GM18517 (cell line): ENCODE data around the gene ZNF865.

ENCODE experiments used
- ATAC-seq: cut with Tn5 transposase; IDR thresholded peaks from one replicate; pipeline ENCODE4 v1.9.1; 2021; ENCODE audit warnings: mild to moderate bottlenecking, moderate library complexity; ENCODE audit not compliant: unreplicated experiment

ZNF865 gene

DNA sequence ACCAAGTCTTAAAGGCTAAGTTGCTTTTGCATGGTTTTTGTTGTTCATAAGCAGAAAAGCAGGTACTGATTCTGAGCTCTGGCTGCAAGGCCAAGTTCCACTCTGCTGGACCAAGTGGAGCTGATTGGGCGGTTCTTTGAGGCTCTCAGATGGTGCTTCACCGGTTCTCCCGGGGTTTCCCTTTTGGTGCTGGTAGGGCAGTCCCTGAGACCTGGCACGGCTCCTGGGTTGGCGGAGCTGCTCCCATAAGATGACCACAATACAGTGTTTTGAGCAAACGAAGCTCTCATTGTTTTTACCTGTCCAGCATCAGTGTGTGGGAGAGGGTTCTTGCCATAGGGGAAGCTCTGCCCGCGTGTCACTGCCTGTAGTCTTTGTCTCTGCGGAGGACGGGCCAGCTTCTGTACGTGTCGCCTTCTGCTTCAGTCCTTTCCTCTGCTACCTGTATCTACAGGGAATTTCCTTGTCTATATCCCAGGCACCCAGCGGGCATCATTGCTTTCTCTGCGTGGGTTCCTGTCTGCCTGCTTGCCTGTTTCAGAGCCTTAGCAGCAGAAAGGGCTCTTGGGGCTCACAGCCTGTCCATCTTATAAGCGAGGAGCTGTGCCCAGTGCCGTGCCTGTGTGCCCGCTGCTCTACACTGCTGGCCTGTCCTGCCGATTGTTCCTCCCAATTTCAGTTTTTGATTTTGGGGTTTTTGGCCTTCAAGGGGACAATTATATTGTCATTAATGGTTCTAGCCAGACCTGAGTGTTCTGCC is 51.7 kb downstream of the ZNF865 start:
- ATAC-seq, result no peak

DNA sequence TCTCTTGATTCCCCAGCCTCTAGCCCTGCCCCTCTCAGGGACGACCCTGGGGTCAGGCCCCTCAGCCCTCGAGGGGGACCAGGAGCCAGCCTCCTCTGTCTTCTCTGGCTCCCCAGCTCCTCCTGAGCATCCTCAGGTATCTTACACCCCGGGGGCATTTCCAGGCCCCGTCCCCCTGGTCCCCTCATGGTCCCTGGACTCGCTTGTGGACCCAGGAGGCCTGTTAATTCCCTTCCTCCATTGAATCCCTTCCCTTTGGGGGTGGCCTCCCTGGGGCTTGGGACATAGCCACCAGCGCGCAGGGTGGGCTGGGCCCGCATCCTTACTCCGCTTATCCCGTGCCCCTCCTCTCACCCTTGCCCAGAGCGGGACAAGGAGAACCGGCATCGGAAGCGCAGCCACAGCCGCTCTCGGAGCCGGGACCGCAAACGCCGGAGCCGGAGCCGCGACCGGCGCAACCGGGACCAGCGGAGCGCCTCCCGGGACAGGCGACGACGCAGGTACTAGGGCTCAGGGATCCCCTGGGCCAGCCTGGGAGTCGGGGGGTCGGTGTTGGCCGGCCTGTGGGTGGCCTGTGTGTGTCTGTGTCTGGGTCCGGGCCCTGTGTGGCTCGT is 53.5 kb downstream of the ZNF865 start:
- no peak for ATAC-seq

DNA sequence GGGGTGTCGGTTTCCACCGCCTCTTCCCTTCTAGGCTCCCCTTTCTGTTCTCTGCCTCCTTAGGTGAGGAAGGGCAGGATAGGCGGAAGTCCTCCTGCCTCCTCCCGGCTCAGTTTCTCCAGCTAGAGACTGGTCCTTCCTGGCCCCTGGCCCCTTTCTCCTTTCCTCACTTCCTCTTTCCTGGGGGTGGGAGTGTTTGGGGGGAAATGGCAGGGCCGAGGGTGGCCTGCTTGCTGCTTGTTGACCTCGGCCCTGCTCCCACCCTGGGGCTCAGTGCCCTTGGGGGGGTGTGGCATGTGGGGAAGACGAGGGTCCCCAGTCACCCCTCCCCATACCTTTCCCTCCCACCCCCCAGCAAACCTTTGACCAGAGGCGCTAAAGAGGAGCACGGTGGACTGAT is 54.4 kb downstream of the ZNF865 start:
- no peak for ATAC-seq

GRCh38 chr19:55660404-55660803 is 55.0 kb downstream of the ZNF865 start:
- no peak for ATAC-seq

DNA sequence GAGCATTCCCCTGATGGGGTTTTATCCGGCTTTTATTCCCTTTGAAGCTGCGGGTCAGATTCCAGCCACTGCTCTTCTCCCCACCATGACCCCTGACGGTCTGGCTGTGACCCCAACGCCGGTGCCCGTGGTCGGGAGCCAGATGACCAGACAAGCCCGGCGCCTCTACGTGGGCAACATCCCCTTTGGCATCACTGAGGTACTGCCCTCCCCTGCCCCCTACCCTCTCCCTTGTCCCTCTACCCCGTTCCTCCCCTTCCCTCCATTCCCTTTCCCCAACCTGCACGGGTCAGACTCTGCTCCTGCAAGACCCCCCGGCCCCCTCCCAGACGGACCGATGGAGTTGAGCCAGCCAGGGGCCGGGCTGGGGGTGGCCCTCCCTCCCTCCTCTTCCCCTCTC is 55.5 kb downstream of the ZNF865 start:
- no peak for ATAC-seq

DNA sequence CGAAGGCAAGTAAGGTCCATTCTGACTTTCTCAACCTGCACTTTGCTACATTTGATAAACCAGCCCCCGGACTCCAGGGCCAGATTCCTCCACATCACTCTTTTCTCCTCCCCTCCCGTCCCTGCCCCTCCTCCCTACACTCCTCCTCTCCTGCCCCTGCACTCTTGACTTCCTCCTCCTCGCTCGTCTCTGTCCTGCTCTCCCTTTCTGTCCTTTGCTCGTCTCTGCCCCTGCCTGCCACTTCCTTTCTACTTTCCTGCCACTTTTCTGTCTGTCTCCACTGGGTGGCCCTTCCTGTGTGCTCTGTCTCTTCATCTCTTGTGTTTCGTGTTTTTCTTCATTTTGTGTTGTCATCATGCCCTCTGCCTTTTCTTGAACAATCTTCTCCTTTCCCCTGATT is 56.4 kb downstream of the ZNF865 start:
- no peak for ATAC-seq

DNA sequence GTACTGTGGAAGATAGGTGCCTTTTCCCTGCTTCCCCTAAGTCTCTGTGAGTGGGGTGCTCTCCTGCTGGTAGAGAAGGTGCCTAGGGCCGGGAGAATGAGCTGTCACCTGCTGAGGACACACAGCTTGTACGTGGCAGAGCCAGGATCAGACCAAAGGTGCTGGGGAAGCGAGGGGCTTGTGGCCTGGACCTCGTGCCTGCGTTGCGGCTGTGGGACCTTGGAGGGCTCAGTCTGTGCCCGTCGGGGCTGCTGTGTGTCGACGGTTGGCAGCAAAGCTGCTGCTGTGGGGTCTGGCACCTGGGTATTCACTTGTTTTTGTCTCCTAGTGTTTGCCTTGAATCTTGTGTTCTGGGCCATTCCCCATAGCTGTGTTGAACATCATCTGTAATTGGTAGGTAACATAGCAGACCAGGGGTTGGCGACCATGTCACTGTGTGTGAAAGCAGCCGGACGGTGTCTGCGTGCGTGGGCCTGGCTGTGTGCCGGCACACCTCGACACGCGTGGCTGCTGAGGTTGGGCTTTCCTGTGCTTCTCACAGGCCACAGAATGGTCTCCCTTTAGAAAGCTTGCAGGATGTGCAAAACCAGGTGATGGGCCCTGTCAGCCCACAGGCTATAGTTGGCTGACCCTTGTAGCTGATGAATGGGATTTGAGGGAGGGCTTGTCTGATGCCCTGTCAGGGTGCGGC is 58.5 kb downstream of the ZNF865 start:
- no peak for ATAC-seq

DNA sequence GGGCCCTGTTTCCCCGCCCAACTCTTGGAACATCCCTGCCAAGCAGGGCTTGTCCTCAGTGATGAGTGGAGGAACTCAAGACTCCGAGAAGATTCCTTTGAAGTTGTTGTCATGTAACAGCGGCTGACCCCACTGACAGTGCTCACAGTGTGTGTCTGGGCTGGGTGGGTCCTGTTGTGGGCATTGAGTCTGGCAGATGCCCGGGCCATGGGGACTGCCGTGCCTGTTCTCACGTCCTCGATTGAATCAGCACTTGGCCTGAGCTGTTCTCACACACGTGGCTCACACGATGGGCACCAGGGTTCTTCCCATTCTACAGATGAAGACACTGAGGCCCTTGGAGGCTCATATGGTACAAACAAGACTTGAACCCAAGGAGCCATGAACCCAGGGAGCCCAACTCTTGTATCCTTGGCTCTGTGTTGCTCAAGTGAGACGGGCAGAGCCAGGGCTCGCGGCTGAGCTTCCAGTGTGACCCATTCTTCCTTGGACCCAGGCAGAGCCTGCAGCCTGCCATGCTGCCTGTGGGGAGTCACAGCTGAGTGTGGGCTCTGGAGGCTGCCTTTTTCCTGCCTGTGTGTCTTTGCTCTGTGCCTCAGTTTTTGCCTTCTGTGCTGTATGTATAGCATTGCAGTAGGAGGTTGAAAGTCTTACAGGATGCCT is 61.0 kb downstream of the ZNF865 start:
- ATAC-seq, result no peak
